Measurements from ENCODE around the gene BTBD6. TPM values are rescaled to one million over a fixed set of nuclear protein-coding genes. Genes with fewer than 3 reads are reported as not detected.

Gene BTBD6
- total RNA-seq, 2 donors from 2014 or later, result 13.0 to 22.4 TPM

GRCh38 chr14:105279642-105280361 is 31.5 kb downstream of the BTBD6 start:
- no peak overlapping the region for H3K4me3 ChIP-seq
- no peaks in the 10 kb centered on the region for H3K27me3 ChIP-seq
- intact Hi-C loops (cut with DNase I), result loop anchor here (5.0 kb wide), 1 partner anchor 78 kb away; no protein-coding TSS in a partner anchor
- ATAC-seq (no peak), DNase-seq (no peak)
- no peak for TF ChIP-seq POLR2A (IDR thresholded peaks at IDR 0.05)
- TF ChIP-seq, protein P1, sequence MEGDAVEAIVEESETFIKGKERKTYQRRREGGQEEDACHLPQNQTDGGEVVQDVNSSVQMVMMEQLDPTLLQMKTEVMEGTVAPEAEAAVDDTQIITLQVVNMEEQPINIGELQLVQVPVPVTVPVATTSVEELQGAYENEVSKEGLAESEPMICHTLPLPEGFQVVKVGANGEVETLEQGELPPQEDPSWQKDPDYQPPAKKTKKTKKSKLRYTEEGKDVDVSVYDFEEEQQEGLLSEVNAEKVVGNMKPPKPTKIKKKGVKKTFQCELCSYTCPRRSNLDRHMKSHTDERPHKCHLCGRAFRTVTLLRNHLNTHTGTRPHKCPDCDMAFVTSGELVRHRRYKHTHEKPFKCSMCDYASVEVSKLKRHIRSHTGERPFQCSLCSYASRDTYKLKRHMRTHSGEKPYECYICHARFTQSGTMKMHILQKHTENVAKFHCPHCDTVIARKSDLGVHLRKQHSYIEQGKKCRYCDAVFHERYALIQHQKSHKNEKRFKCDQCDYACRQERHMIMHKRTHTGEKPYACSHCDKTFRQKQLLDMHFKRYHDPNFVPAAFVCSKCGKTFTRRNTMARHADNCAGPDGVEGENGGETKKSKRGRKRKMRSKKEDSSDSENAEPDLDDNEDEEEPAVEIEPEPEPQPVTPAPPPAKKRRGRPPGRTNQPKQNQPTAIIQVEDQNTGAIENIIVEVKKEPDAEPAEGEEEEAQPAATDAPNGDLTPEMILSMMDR (IDR thresholded peaks at IDR 0.05), result no peak
- 88 to 90% methylated on average over 18 of the region's 18 CpGs for WGBS, 2 donors
- no peaks in the 10 kb centered on the region for H3K36me3 ChIP-seq (replicated peaks in 1 of 2; ENCODE audit: insufficient read depth in 1 of 2, low read depth in 2 of 2)
- H3K9me3 ChIP-seq, result no peaks in the 10 kb centered on the region
- peaks cover 59% of the 10 kb centered on the region for H3K4me1 ChIP-seq
- H3K27ac ChIP-seq, result peak overlapping the region in 1 of 4 donors; percentile 8

GRCh38 chr14:105280525-105280924 is 32.2 kb downstream of the BTBD6 start:
- Histone ChIP-seq H3K4me3 (no peak overlapping the region), H3K4me1 (peaks cover 59% of the 10 kb centered on the region), H3K27me3 (no peaks in the 10 kb centered on the region), H3K27ac (peak overlapping the region in 3 of 4 donors; percentile 31 to 75 (median 70)), H3K9me3 (no peaks in the 10 kb centered on the region), H3K36me3 (replicated peaks in 1 of 2; ENCODE audit: insufficient read depth in 1 of 2, low read depth in 2 of 2) (no peaks in the 10 kb centered on the region)
- DNase-seq (peak in 2 of 4 donors; percentile 37 to 64), ATAC-seq (no peak)
- intact Hi-C loops (cut with DNase I), result loop anchor here (5.0 kb wide), 1 partner anchor 78 kb away; no protein-coding TSS in a partner anchor
- TF ChIP-seq POLR2A (IDR thresholded peaks at IDR 0.05), result no peak
- TF ChIP-seq, protein P1 (IDR thresholded peaks at IDR 0.05), result no peak
- WGBS, 2 donors, result 75 to 88% methylated on average over 11 to 21 of the region's 21 CpGs

- Histone ChIP-seq H3K4me1 (peaks cover 56% of the 10 kb centered on the region), H3K36me3 (replicated peaks in 1 of 2; ENCODE audit: insufficient read depth in 1 of 2, low read depth in 2 of 2) (no peaks in the 10 kb centered on the region), H3K9me3 (no peaks in the 10 kb centered on the region), H3K27me3 (no peaks in the 10 kb centered on the region), H3K4me3 (no peak overlapping the region), H3K27ac (peak overlapping the region; percentile 36 to 75 (median 67))
- DNase-seq (peak; percentile 50 to 74 (median 64)), ATAC-seq (peak; percentile 74)
- intact Hi-C loops (cut with DNase I), result loop anchor here (5.0 kb wide), 1 partner anchor 79 kb away; no protein-coding TSS in a partner anchor
- 27 to 35% methylated on average over 12 to 23 of the region's 23 CpGs for WGBS, 2 donors
- TF ChIP-seq, protein P1 (IDR thresholded peaks at IDR 0.05), result peak; percentile 45 to 76 (median 70)
- TF ChIP-seq POLR2A (IDR thresholded peaks at IDR 0.05), result no peak
Observed at GRCh38 chr14:105281371-105282097, 33.2 kb downstream of the BTBD6 start.

GRCh38 chr14:105282098-105282725 is 33.9 kb downstream of the BTBD6 start:
- no peaks in the 10 kb centered on the region for H3K27me3 ChIP-seq
- ATAC-seq, result peak; percentile 86
- no peak overlapping the region for H3K4me3 ChIP-seq
- no peaks in the 10 kb centered on the region for H3K9me3 ChIP-seq
- no peaks in the 10 kb centered on the region for H3K36me3 ChIP-seq (replicated peaks in 1 of 2; ENCODE audit: insufficient read depth in 1 of 2, low read depth in 2 of 2)
- peak; percentile 63 to 81 (median 68) for DNase-seq
- intact Hi-C loops (cut with DNase I), result loop anchor here (5.0 kb wide), 1 partner anchor 80 kb away; no protein-coding TSS in a partner anchor
- H3K4me1 ChIP-seq, result peaks cover 56% of the 10 kb centered on the region
- WGBS, 2 donors, result 21 to 31% methylated on average over 13 to 16 of the region's 16 CpGs
- TF ChIP-seq, protein P1 (IDR thresholded peaks at IDR 0.05), result no peak
- no peak for TF ChIP-seq POLR2A (IDR thresholded peaks at IDR 0.05)
- H3K27ac ChIP-seq, result peak overlapping the region; percentile 36 to 75 (median 67)
